Measurements from ENCODE around the gene KEAP1.

Gene KEAP1

GRCh38 chr19:10516671-10517286 is 13.6 kb upstream of the KEAP1 start:
- peak; percentile 21 for DNase-seq (ENCODE audit: low read depth)
- peak overlapping the region; percentile 44 for H3K4me3 ChIP-seq (ENCODE audit: low read length)
- TF ChIP-seq CTCF (conservative IDR thresholded peaks at IDR 0.05; ENCODE audit: low read length), result no peak

GRCh38 chr19:10516064-10516385 is 12.9 kb upstream of the KEAP1 start:
- H3K4me3 ChIP-seq (ENCODE audit: low read length), result no peak overlapping the region
- DNase-seq (ENCODE audit: low read depth), result no peak
- TF ChIP-seq CTCF (conservative IDR thresholded peaks at IDR 0.05; ENCODE audit: low read length), result no peak

- DNase-seq (ENCODE audit: low read depth), result no peak
- H3K4me3 ChIP-seq (ENCODE audit: low read length), result no peak overlapping the region
These were observed 11.3 kb upstream of the KEAP1 start for GRCh38 chr19:10514211-10515145.

GRCh38 chr19:10513223-10513622 is 10.1 kb upstream of the KEAP1 start:
- no peak for TF ChIP-seq CTCF (conservative IDR thresholded peaks at IDR 0.05; ENCODE audit: low read length)
- H3K4me3 ChIP-seq (ENCODE audit: low read length), result no peak overlapping the region
- DNase-seq (ENCODE audit: low read depth), result no peak

More at GRCh38 chr19:10514211-10515145, 11.3 kb upstream of the KEAP1 start:
- TF ChIP-seq CTCF (conservative IDR thresholded peaks at IDR 0.05; ENCODE audit: low read length), result no peak

- no peak for DNase-seq (ENCODE audit: low read depth)
- H3K4me3 ChIP-seq (ENCODE audit: low read length), result no peak overlapping the region
- TF ChIP-seq CTCF (conservative IDR thresholded peaks at IDR 0.05; ENCODE audit: low read length), result peak; percentile 61
These were observed 7.2 kb upstream of the KEAP1 start for GRCh38 chr19:10510301-10510802.

- DNase-seq (ENCODE audit: low read depth), result no peak
- no peak for TF ChIP-seq CTCF (conservative IDR thresholded peaks at IDR 0.05; ENCODE audit: low read length)
- no peak overlapping the region for H3K4me3 ChIP-seq (ENCODE audit: low read length)
These were observed 5.6 kb upstream of the KEAP1 start for GRCh38 chr19:10508707-10509106.
